Right kidney (tissue), 1 donor: ENCODE measurements around the gene HAND1.
A peak's percentile ranks its signal among the peaks of the same experiment; 100 is the strongest.

Source experiments
- DNase-seq: peaks from one replicate; pipeline ENCODE4 v3.0.0-alpha.2; 2016

The HAND1 gene

GRCh38 chr5:154451957-154452356 lies 26.1 kb downstream of the HAND1 start:
- no peak for DNase-seq

GRCh38 chr5:154449786-154450185 lies 28.2 kb downstream of the HAND1 start:
- DNase-seq: no peak

- no peak for DNase-seq
Observed at GRCh38 chr5:154447089-154447725, 30.8 kb downstream of the HAND1 start.

- peak; percentile 84 for DNase-seq
Observed at GRCh38 chr5:154446195-154447088, 31.6 kb downstream of the HAND1 start.

GRCh38 chr5:154445422-154446194 lies 32.4 kb downstream of the HAND1 start, which contains the start of gene SAP30L:
Gene SAP30L, plus strand, starts transcription at chr5:154445997. Its CDS starts 608 bp downstream, at chr5:154446605.
- DNase-seq: peak; percentile 96

- DNase-seq: peak; percentile 54
Observed at GRCh38 chr5:154444556-154445421, 33.2 kb downstream of the HAND1 start.

GRCh38 chr5:154442801-154443200 lies 35.2 kb downstream of the HAND1 start:
- no peak for DNase-seq

GRCh38 chr5:154440540-154440939 lies 37.5 kb downstream of the HAND1 start:
- DNase-seq: no peak

- no peak for DNase-seq
Observed at GRCh38 chr5:154437281-154437965, 40.6 kb downstream of the HAND1 start.

- DNase-seq: no peak
Observed at GRCh38 chr5:154435226-154435625, 42.8 kb downstream of the HAND1 start.

GRCh38 chr5:154430961-154431630 lies 46.9 kb downstream of the HAND1 start:
- no peak for DNase-seq

- DNase-seq: no peak
Observed at GRCh38 chr5:154430466-154430865, 47.6 kb downstream of the HAND1 start.

- DNase-seq: no peak
Observed at GRCh38 chr5:154429341-154429740, 48.7 kb downstream of the HAND1 start.

GRCh38 chr5:154428208-154428607 lies 49.8 kb downstream of the HAND1 start:
- DNase-seq: no peak
